HG03097 (cell line): Measurements from ENCODE around the gene NAGS.
"Not testable (repeated sequence)": the region's sequence is repeated elsewhere in the genome, so short reads cannot be mapped to it uniquely, and the experiment has no call there.

Source experiments
- ATAC-seq: cut with Tn5 transposase; IDR thresholded peaks from one replicate; pipeline ENCODE4 v1.9.1; 2021; ENCODE audit not compliant: unreplicated experiment, low FRiP score

NAGS gene

DNA sequence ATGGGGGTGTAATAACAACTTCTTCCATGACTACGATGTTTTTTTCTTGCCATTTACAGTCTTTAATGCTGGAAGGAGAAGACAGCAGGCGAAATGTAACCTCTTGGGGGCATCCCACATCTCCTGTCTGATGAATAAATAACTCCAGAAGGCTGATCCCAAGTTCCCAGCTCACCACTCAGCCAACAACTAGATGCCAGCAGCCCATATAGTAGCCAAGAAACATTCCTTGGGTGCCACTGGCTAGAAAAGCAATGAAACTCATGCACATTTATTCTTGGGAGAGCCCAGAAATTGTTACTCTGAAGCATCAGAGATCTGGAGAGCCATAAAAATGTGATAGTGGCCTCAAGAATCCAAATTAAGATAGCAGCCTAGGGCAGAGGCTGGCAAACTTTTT is 33.0 kb downstream of the NAGS start:
- ATAC-seq = no peak

DNA sequence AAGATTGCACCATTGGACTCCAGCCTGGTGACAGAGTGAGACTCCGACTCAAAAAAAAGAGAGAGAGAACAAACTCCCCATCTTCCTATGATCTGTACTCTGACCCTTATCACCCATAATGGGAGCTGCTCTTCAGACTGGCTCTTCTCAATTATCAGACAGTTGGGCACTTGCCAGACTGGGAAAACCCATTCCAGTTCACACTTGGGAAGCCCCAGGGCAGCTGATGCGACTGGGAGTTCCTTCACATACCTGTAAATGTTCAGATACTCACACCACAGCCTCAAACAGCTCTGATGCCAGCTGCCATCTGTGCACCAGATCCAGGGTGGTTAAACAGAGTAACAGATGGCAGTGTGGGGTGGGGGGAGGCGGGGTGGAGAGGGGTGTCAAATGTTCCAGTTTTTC is 34.2 kb downstream of the NAGS start:
- ATAC-seq = no peak

DNA sequence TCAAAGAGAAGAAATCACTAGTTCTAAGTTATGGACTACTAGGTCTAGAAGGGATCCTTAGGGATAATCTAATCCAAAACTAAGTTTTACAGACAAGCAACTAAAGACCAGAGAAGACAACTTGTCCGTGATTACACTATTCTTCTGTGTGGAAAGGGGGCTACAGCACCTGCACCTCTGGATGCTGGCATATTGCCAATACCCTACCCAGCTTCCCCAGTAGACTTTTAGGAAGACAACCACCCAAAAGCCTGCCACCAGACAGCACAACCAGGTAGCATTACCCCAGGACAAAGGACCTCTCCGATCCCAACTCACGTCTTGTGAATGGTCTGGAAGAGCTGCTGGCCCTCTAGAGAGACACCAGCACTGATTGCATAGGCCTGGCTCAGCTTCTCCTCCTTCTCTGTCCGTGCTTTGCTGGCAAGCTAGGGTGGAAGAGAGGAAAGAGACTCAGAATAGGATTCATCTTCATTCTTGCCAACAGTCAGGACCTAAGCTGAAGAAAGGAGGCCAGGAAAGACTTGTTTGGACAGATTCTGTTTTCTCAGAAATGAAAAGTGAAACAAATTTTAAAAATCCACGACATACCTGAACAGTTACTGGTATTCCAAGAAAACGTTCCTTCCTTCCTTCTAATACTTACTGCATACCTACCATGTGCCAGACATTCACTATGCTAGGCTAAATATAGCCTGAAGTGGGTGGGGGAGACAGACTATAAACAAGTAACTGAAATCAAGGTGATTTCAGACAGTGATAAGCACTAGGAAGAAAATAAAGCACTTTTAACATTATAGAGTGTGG is 35.6 kb downstream of the NAGS start:
- ATAC-seq = no peak

DNA sequence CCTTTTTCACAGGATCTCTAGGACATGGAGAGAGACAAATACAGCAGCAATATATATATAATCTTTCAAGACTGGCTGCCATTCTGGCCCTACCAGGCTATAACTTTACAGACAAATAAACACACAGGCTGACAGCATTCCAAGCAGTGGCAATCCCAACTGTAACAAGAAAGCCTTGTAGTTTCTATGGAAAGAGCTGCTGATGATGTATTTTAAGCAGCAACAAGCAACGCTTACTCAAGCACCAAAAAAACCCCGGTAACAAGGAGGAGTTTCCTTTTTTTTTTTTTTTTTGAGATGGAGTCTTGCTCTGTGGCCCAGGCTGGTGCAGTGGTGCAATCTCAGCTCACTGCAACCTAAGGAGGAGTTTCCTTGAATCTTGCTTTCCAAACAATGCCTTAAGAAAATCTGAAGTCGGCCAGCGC is 38.9 kb downstream of the NAGS start:
- ATAC-seq = no peak

DNA sequence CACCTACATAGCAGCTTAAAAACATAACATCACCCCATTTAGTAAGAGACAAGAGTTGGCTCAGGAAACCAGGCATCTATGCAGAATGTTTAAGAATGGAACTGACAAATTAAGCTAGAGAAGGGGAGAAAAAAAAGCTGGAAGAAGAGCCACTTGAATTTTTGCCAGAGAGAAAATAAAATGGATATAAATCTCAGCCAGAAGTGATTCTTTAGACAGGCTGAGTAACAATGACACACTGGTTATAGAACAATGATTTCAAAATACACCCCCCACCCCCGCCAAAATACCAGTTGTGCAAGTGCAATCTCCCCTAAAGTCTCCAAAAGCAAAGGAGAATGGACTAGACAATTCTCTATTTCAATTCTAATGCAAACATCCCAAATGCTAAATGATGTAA is 39.6 kb downstream of the NAGS start:
- ATAC-seq = no peak

DNA sequence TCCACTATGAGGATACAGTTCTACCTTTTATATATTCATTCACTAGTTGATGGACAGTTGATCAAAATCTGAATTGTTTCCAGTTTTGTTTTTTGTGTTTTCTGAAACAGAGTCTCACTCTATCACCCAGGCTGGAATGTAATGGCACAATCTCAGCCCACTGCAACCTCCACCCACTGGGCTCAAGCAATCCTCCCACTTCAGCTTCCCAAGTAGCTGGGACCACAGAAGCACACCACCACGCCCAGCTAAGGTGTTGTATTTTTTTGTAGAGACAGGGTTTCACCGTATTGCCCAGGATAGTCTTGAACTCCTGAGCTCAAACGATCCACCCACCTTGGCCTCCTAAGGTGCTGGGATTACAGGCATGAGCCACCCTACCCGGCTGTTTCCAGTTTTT is 41.1 kb downstream of the NAGS start:
- no peak for ATAC-seq

DNA sequence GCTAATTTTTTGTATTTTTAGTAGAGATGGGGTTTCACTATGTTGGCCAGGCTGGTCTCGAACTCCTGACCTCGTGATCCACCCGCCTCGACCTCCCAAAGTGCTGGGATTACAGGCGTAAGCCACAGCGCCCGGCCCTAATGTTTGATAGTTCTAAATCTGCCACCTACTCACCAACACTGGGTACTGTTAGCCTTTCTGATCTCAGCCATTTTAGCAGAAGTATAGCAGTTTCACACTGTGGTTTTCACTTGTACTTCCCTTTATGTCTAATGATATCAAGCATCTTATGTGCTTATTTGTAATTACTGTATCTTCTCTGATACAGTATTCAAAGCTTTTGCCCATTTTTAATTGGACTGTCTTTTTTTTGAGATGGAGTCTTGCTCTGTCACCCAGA is 42.5 kb downstream of the NAGS start:
- ATAC-seq = not testable (repeated sequence)

DNA sequence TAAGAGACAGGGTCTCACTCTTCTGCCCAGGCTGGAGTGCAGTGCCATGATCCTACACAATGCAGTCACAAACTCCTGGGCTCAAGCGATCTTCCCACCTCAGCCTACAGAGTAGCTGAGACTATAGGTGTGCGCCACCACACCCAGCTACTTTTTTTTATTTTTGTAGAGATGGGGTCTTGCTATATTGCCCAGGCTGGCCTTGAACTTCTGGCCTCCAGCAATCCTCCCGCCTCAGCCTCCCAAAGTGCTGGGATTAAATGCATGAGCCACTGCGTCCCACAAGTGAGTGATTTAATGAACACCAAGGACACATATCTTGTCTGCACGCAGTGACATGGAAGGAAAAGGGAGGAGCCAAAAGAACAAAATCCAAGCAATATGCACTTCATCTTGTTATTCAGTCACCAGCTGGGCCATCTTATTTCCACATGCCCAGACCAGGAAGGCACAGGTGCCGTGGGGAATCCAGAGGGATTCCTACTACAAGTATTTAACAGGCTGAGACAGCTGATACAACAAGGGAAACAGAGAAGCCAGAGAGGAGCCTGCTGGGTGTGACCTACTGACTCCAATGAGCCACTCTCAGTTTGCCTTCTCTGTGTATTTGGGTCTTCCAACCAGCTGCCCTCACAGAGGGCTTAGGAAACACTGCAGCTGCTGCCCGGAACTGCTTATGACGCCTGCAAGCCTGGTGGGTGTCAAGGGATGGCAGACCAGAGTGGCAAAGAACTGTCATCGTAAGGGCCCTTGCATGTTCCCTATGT is 45.1 kb downstream of the NAGS start:
- ATAC-seq = no peak

DNA sequence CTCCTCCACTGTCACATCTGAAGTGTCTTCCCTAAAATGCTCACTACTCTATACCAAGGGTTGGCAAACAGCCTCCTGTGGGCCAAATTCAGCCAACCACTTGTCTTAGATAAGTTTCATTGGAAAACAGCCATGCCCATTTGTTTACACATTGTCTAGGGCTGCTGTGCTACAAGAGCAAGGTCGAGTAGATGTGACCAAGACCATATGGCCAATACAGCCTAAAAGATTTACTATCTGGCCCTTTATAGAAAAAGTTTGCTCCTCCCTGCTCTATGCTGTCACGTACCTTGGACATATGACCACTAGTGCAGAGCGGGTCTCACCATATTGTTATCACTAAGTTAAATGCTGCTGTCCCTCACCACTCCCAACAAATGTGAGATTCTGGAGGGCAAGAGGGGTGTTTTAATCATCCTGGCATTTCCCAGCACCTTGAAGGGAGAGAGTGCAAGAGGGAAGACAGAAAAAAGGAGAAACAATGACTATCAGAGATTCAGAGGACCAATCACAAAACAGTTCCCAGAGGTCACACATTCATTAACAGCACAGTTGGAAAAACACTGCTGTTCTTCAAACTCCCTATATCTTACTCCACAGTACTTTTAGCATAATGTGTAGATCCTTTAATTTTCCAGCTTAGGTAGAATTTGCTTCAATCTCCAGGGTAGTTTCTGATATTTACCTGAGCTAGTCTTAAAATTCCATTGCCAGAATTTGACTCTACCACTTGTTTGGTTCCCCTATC is 48.9 kb downstream of the NAGS start:
- no peak for ATAC-seq
